DMS114 treated with DMSO at 0.1 percent for 48 hours (cell line): ENCODE measurements around the gene CLASRP.
"Not testable (repeated sequence)": the region's sequence is repeated elsewhere in the genome, so short reads cannot be mapped to it uniquely, and the experiment has no call there.

Experiments used
- DNase-seq: peaks from one replicate; lab custom pipeline; 2025; ENCODE audit not compliant: unreplicated experiment; lab: John Stamatoyannopoulos, UW

The CLASRP gene

GRCh38 chr19:45100201-45100600 is 61.4 kb downstream of the CLASRP start:
- no peak for DNase-seq

GRCh38 chr19:45100846-45101252 is 62.0 kb downstream of the CLASRP start:
- DNase-seq: no peak

- no peak for DNase-seq
These were observed 63.0 kb downstream of the CLASRP start for GRCh38 chr19:45101806-45102205.

GRCh38 chr19:45102481-45102880 is 63.6 kb downstream of the CLASRP start:
- DNase-seq: no peak

- DNase-seq: no peak
These were observed 64.3 kb downstream of the CLASRP start for GRCh38 chr19:45103156-45103507.

GRCh38 chr19:45103508-45104319 is 64.9 kb downstream of the CLASRP start:
- no peak for DNase-seq

GRCh38 chr19:45104658-45105349 is 66.0 kb downstream of the CLASRP start:
- no peak for DNase-seq

DNA sequence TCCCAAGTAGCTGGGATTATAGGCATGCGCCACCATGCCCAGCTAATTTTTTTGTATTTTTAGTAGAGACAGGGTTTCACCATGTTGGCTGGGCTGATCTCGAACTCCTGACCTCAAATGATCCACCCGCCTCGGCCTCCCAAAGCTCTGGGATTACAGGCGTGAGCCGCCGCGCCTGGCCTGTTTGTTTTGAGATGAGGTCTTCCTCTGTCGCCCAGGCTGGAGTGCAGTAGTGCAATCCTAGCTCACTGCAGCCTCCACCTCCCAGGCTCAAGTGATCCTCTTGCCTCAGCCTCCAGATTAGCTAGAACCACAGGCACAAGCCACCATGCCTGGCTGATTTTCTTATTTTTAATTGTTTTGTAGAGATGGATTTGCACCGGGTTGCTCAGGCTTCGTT is 67.5 kb downstream of the CLASRP start:
- DNase-seq: not testable (repeated sequence)

DNA sequence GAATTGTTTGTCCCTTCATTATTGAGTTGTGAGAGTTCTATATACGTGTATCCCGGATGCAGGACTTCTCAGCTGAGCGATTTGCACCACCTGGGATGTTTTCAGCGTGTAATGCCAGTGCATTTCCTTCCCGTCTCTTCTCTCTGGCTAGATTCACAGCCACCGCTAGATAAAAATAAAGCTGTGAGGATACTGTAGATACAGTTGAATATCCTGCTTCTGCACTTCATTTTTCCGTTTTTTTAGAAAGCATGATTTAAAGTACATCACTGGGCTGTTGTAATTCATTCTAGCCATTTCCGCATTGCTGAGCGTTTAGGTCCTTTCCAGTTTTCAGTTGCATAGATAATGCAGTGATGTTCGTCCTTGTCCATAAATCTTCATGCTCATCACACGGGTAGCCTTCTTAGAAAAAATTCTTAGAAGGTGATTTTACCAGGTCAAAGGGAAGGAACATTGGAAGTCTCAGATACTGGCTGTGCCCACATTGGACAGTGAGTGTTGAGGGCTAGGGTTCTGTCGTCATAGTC is 68.8 kb downstream of the CLASRP start:
- DNase-seq: no peak

GRCh38 chr19:45110851-45111266 is 72.0 kb downstream of the CLASRP start:
- DNase-seq: no peak

DNA sequence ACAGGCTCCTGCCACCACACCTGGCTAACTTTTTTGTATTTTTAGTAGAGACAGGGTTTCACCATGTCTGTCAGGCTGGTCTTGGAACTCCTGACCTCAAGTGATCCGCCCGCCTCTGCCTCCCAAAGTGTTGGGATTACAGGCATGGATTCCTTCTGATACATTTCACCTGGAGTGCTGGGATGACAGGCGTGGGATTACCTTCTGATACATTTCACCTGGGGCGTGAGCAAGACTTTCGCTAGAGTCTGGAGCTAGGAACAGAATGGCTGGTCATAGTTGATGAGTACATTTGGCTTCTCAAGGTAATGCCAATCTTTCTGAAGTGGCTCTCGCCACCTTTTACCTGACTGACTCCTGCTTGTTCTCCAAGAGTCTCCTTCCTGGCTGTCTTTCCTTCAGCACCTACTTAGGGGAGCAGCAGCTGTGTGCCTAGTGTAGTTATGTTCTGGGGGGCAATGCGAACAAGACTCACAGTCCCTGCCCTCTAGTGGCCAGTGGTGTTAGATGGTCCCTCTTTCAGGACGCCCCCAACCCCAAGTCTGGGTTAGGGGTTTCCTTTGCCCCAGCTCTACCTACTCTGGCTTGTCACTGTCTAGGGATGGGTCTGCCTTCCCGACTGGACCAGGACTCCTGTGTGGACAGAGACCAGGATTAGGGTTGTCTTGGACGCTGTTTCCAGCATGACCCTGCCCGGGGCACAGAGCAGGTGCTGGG is 73.4 kb downstream of the CLASRP start:
- DNase-seq: no peak

DNA sequence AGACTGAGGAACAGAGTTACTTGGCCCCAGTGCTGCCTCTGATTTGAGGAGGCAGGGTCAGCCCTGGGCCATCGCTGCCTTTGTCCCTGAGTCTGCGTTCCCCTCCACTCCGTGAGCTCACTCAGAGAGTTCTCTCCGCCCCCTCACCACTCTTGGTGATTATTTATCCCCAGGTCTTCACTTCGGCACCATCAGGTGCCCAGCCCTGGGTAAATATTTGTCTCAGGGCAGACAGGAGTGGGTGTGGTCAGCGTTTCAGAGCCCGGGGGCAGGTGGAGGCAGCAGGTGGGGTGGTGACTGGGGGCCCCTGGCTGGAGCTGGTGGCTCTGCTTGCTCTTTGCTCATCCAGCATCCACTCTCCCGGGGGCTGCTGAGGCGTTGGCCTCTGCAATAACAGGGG is 74.8 kb downstream of the CLASRP start:
- no peak for DNase-seq

GRCh38 chr19:45114116-45114515 is 75.3 kb downstream of the CLASRP start:
- DNase-seq: no peak

DNA sequence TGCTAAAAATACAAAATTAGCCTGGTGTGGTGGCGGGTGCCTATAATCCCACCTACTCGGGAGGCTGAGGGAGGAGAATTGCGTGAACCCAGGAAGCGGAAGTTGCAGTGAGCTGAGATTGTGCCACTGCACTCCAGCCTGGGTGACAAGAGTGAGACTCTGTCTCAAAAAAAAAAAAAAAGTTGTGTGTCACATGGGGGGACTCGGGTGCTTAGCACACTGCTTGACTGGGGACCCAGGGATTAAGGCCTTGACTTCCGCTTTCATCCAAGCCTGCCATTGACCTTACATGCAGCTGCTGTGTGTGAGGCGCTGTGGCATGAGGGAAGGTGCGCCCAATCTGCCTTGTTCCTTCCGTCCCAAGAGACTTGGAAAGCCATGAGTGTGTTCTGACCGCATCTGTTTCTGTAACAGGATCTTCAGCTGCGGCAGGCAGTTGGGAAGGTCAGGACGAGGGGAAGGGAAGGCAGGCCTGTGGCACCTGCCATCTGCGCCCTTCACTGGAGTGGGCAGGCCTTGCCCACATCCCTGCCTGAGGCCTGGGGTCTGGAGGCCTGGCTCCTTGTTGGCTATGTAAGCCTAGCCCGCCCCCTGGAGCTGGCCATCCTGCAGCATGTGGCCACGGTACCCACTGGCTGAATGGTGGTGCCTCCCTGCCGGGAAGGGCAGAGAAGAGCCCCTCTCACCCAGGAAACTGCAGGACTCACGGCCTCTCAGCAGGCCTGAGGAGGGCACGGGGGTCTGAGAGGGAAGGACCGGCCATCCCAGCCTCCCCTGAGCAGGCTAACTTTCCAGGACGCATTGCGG is 77.2 kb downstream of the CLASRP start:
- DNase-seq: no peak

DNA sequence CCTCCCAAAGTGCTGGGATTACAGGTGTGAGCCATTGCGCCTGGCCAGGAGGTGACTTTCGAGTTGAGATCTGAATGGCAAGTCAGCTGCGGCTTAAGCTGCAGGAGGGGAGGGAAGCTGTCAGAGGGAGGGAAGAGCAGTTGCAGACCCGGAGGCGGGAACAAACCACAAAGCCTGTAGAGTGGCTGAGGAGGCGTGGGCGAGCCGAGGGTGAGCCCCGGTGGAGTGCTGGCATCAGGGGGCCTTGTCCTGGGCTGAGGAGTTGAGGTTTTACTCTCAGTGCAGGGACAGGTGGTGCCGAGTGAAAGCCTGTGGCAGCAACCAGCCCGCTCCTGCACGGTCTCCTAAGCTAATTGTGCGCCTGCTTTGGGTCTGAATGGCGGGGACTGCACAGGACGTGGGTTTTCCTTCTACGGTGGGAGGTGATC is 78.3 kb downstream of the CLASRP start:
- DNase-seq: no peak

GRCh38 chr19:45117671-45118070 is 78.8 kb downstream of the CLASRP start:
- DNase-seq: no peak

DNA sequence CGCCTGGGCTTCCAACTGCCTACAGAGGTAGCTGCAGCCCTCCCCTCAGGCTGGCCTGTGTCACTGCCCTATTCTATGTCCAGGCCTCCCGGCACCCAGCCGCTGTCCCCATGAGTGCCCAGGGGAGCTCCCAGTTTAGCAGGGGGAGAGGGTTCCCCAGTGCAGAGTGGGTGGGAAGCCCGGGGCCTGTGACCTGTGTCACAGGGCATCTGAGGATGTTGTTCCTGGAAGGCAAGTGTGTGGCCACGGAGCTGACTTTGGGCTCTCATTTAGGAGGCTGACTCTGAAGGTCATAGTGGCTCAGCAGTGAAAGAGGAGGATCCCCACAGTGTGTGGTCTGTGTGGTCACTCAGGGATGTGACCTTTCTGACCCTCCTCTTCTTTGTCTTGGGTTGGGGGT is 79.3 kb downstream of the CLASRP start:
- no peak for DNase-seq

- DNase-seq: not testable (repeated sequence)
These were observed 79.9 kb downstream of the CLASRP start for GRCh38 chr19:45118591-45119355.

GRCh38 chr19:45119582-45119981 is 80.7 kb downstream of the CLASRP start:
- DNase-seq: no peak
